SK-N-SH (cell line): ENCODE data around the gene CDK14. TPM values are rescaled to one million over a fixed set of nuclear protein-coding genes. Genes with fewer than 3 reads are reported as not detected.

Experiments
- CTCF ChIA-PET: fragments of 300-600, 350-600 bp; formaldehyde crosslinking; extraction: SDS; loops from one replicate; lab custom pipeline; 2021; lab: Yijun Ruan, JAX
- POLR2A ChIA-PET: fragments of 350-600 bp; sonication (Branson Sonifier 250); formaldehyde crosslinking; extraction: SDS; loops from one replicate; lab custom pipeline; 2020; ENCODE audit warnings: antibody characterized with exemption, inconsistent platforms; lab: Yijun Ruan, JAX
- DNase-seq: peaks from one replicate; pipeline ENCODE4 v3.0.0; 2012
- H2AFZ ChIP-seq: fragments of 200-600 bp; sonication (generic); 2 replicates; pipeline ENCODE4 v1.8.1; 2016; ENCODE audit warnings: antibody characterized with exemption, mild to moderate bottlenecking, low read depth
- H3F3A ChIP-seq: fragments of 200-600 bp; sonication (generic); replicated peaks from 2 replicates; pipeline ENCODE3; 2016; ENCODE audit warnings: antibody characterized with exemption, mild to moderate bottlenecking; ENCODE audit not compliant: insufficient read depth
- H3K27ac ChIP-seq, 2 experiments: fragments of 200-500 bp in 1 of 2; fragments of 200-600 bp in 1 of 2; sonication (Bioruptor generic) in 1 of 2; sonication (generic), shearing (Covaris generic) in 1 of 2; 2 replicates each; pipeline versions ENCODE4 v1.5.1 to v1.6.1; 2014 to 2016; ENCODE audit warnings: low read depth in 2 of 2, inconsistent platforms in 1 of 2, low read length in 1 of 2, mild to moderate bottlenecking in 1 of 2, mixed read lengths in 1 of 2
- H3K27me3 ChIP-seq: fragments of 200-600 bp; sonication (generic), shearing (Covaris generic); 2 replicates; pipeline ENCODE4 v1.6.1; 2016; ENCODE audit warnings: mixed run types; ENCODE audit not compliant: insufficient read depth
- H3K36me3 ChIP-seq, 2 experiments: fragments of 200-500 bp in 1 of 2; fragments of 200-600 bp in 1 of 2; sonication (Bioruptor generic) in 1 of 2; sonication (generic) in 1 of 2; replicated peaks in 1 of 2; 2 replicates each; pipeline versions ENCODE3 to v1.5.1; 2014 to 2016; ENCODE audit warnings: low read length in 1 of 2, mild to moderate bottlenecking in 1 of 2; ENCODE audit not compliant: insufficient read depth in 2 of 2, control insufficient read depth in 1 of 2
- H3K4me1 ChIP-seq, 2 experiments: fragments of 200-500 bp in 1 of 2; fragments of 200-600 bp in 1 of 2; sonication (Bioruptor generic) in 1 of 2; sonication (generic), shearing (Covaris generic) in 1 of 2; 2 replicates each; pipeline versions ENCODE4 v1.5.1 to v1.6.1; 2014 to 2016; ENCODE audit warnings: low read depth in 1 of 2, low read length in 1 of 2, mixed run types in 1 of 2; ENCODE audit not compliant: insufficient read depth in 2 of 2, control insufficient read depth in 1 of 2
- H3K4me2 ChIP-seq: fragments of 200-600 bp; sonication (generic), shearing (Covaris generic); 2 replicates; pipeline ENCODE4 v1.6.1; 2017; ENCODE audit warnings: mixed run types
- H3K4me3 ChIP-seq, 2 experiments: fragments of 200-500 bp in 1 of 2; fragments of 200-600 bp in 1 of 2; sonication (Bioruptor generic) in 1 of 2; sonication (generic), shearing (Covaris generic) in 1 of 2; 2 replicates each; pipeline versions ENCODE4 v1.5.1 to v1.8.1; 2014 to 2016; ENCODE audit warnings: low read depth in 2 of 2, inconsistent platforms in 1 of 2, low read length in 1 of 2, mild to moderate bottlenecking in 1 of 2, mixed read lengths in 1 of 2, moderate library complexity in 1 of 2
- H3K79me2 ChIP-seq: fragments of 200-600 bp; sonication (generic); 2 replicates; pipeline ENCODE4 v1.8.1; 2017; ENCODE audit warnings: mild to moderate bottlenecking; ENCODE audit not compliant: insufficient read depth
- H3K9ac ChIP-seq: fragments of 200-600 bp; sonication (generic); 2 replicates; pipeline ENCODE4 v1.6.1; 2017; ENCODE audit warnings: mixed run types
- H3K9me2 ChIP-seq: fragments of 200-600 bp; sonication (generic); 2 replicates; pipeline ENCODE4 v1.6.1; 2017; ENCODE audit warnings: mixed run types
- H3K9me3 ChIP-seq: fragments of 200-600 bp; sonication (generic); 2 replicates; pipeline ENCODE4 v1.6.1; 2017; ENCODE audit warnings: mixed run types, mild to moderate bottlenecking, moderate library complexity
- H4K20me1 ChIP-seq: fragments of 200-600 bp; sonication (generic); 2 replicates; pipeline ENCODE4 v1.6.1; 2017; ENCODE audit warnings: mild to moderate bottlenecking, mixed run types; ENCODE audit not compliant: insufficient read depth
- CHD2 ChIP-seq: fragments of 150-350 bp; IDR thresholded peaks from 2 replicates; pipeline ENCODE4 v1.6.1; 2018; ENCODE audit warnings: low read length; ENCODE audit not compliant: partially characterized antibody
- CTCF ChIP-seq: fragments of 200-600 bp; sonication (generic); IDR thresholded peaks from 2 replicates; pipeline ENCODE4 v1.6.1; 2017; ENCODE audit warnings: antibody characterized with exemption, mild to moderate bottlenecking, moderate library complexity
- EZH2phosphoT487 ChIP-seq: fragments of 200-600 bp; sonication (generic); IDR thresholded peaks from 2 replicates; pipeline ENCODE4 v1.6.1; 2017; ENCODE audit warnings: low read depth, mixed run types, mild to moderate bottlenecking, antibody characterized with exemption, moderate library complexity, borderline replicate concordance
- FOSL2 ChIP-seq: IDR thresholded peaks from 2 replicates; pipeline ENCODE4 v1.4.0; 2012; ENCODE audit warnings: low read depth, mild to moderate bottlenecking, moderate library complexity, borderline replicate concordance
- FOXJ3 ChIP-seq: sonication (generic); formaldehyde crosslinking; IDR thresholded peaks from 2 replicates; pipeline ENCODE4 v1.5.1; 2020; ENCODE audit warnings: mild to moderate bottlenecking, missing genetic modification reagents
- GABPA ChIP-seq: IDR thresholded peaks from 2 replicates; pipeline ENCODE4 v1.4.0; 2012; ENCODE audit warnings: low read depth, mild to moderate bottlenecking
- GATA2 ChIP-seq: sonication (generic); formaldehyde crosslinking; IDR thresholded peaks from 2 replicates; pipeline ENCODE4 v1.5.0; 2020; ENCODE audit warnings: mild to moderate bottlenecking, missing genetic modification reagents
- MAX ChIP-seq: IDR thresholded peaks from 2 replicates; pipeline ENCODE4 v1.4.0; 2012; ENCODE audit warnings: low read depth
- MEF2A ChIP-seq: IDR thresholded peaks from 2 replicates; pipeline ENCODE4 v1.4.0; 2012; ENCODE audit warnings: low read depth, borderline replicate concordance
- NFIC ChIP-seq: IDR thresholded peaks from 2 replicates; pipeline ENCODE4 v1.4.0; 2012; ENCODE audit warnings: borderline replicate concordance
- NRF1 ChIP-seq: IDR thresholded peaks from 2 replicates; pipeline ENCODE4 v1.6.1; 2012; ENCODE audit warnings: low read depth, mild to moderate bottlenecking, low read length
- POLR2AphosphoS5 ChIP-seq: IDR thresholded peaks from 2 replicates; pipeline ENCODE4 v1.6.1; 2012; ENCODE audit warnings: low read depth, low read length
- RCOR1 ChIP-seq: fragments of 150-350 bp; IDR thresholded peaks from 2 replicates; pipeline ENCODE4 v1.6.1; 2017; ENCODE audit warnings: antibody characterized with exemption, low read length
- REST ChIP-seq: IDR thresholded peaks from 2 replicates; pipeline ENCODE4 v1.6.1; 2012; ENCODE audit warnings: mild to moderate bottlenecking, low read depth, low read length, moderate library complexity
- RFX5 ChIP-seq: IDR thresholded peaks from 2 replicates; pipeline ENCODE4 v1.6.1; 2012; ENCODE audit warnings: mild to moderate bottlenecking, improper control_type of control experiment, low read length
- RXRA ChIP-seq: IDR thresholded peaks from 2 replicates; pipeline ENCODE4 v1.4.0; 2012; ENCODE audit warnings: low read depth, mild to moderate bottlenecking, borderline replicate concordance
- TAF1 ChIP-seq: IDR thresholded peaks from 2 replicates; pipeline ENCODE4 v1.6.1; 2012; ENCODE audit warnings: low read depth, mild to moderate bottlenecking, low read length, moderate library complexity, borderline replicate concordance
- TEAD4 ChIP-seq: IDR thresholded peaks from 2 replicates; pipeline ENCODE4 v1.4.0; 2012; ENCODE audit warnings: mild to moderate bottlenecking, borderline replicate concordance; ENCODE audit not compliant: insufficient read depth
- USF2 ChIP-seq: fragments of 150-350 bp; IDR thresholded peaks from 2 replicates; pipeline ENCODE4 v1.6.1; 2017; ENCODE audit warnings: antibody characterized with exemption, low read length, low read depth, borderline replicate concordance
- WGBS: methylation state at CpG from one replicate; pipeline ENCODE4 v1.1.6; 2017; ENCODE audit warnings: low lambda C conversion rate; 5-methylcytosine and 5-hydroxymethylcytosine counted together
- polyA plus RNA-seq, 3 experiments: library from polyadenylated mRNA; depleted of rRNA; stranded (reverse); fragments of >200 nt; gene quantifications; 2 replicates each; pipeline ENCODE4 v1.2.3, GENCODE V29; 2012

The CDK14 gene
- polyA plus RNA-seq, 1 of the 3 experiments (the other 2 are of a cell fraction), result 13.9 TPM

GRCh38 chr7:90841759-90842429, 245.8 kb downstream of the CDK14 start (continued):
- TF ChIP-seq EZH2phosphoT487, result no peak
- TF ChIP-seq POLR2AphosphoS5, result no peak
- no peak for TF ChIP-seq RFX5
- TF ChIP-seq NRF1, result no peak
- TF ChIP-seq, all 33 proteins: peak for 0

GRCh38 chr7:90842430-90842788, 246.3 kb downstream of the CDK14 start:
- Histone ChIP-seq H3K36me3 (peaks cover 2 to 18% of the 10 kb centered on the region in 2 experiments), H4K20me1 (no peaks in the 10 kb centered on the region), H3K4me3 (no peak overlapping the region), H3K27me3 (no peaks in the 10 kb centered on the region), H3F3A (no peaks in the 10 kb centered on the region), H2AFZ (no peak overlapping the region), H3K9me2 (no peaks in the 10 kb centered on the region), H3K79me2 (peaks cover 5% of the 10 kb centered on the region), H3K27ac (no peak overlapping the region), H3K4me1 (no peaks in the 10 kb centered on the region; a peak in 1 of 4 replicates), H3K9me3 (peaks cover 5% of the 10 kb centered on the region; the same call in 1 of the 2 replicates), H3K4me2 (no peak overlapping the region), H3K9ac (no peak overlapping the region)
- 88% methylated on average over 4 of the region's 4 CpGs for WGBS
- no peak for TF ChIP-seq FOSL2
- no peak for TF ChIP-seq REST
- no peak for TF ChIP-seq TAF1
- no peak for TF ChIP-seq FOXJ3 (CRISPR knock-in tag)
- no peak for TF ChIP-seq GABPA
- TF ChIP-seq GATA2 (CRISPR knock-in tag), result no peak
- TF ChIP-seq NFIC, result no peak
- ChIA-PET CTCF (interaction anchor here (0.7 to 1.2 kb wide), 3 partner anchors 14 to 387 kb away, joined by 3 to 4 read pairs (median 4); no protein-coding TSS in a partner anchor), POLR2A (no interaction called here)
- DNase-seq, result no peak

- Histone ChIP-seq H3K36me3 (peaks cover 2 to 9% of the 10 kb centered on the region in 2 experiments), H3K79me2 (peaks cover 5% of the 10 kb centered on the region; the same call in 1 of the 2 replicates), H3K4me2 (no peak overlapping the region), H3K4me3 (no peak overlapping the region), H3K9ac (no peak overlapping the region), H4K20me1 (no peaks in the 10 kb centered on the region), H3K9me2 (no peaks in the 10 kb centered on the region), H3K9me3 (no peaks in the 10 kb centered on the region), H3F3A (no peaks in the 10 kb centered on the region), H3K27me3 (no peaks in the 10 kb centered on the region), H3K27ac (no peak overlapping the region), H3K4me1 (no peaks in the 10 kb centered on the region; a peak in 1 of 4 replicates), H2AFZ (no peak overlapping the region)
- ChIA-PET CTCF (interaction anchor here (0.9 to 1.3 kb wide), 3 partner anchors 16 to 248 kb away, joined by 3 to 5 read pairs (median 4); partner anchors contain the start of gene CDK14), POLR2A (no interaction called here)
- no peak for DNase-seq
- TF ChIP-seq USF2 (no peak), TEAD4 (no peak), CTCF (no peak), EZH2phosphoT487 (no peak), FOXJ3 (CRISPR knock-in tag) (no peak), GABPA (no peak), MEF2A (no peak), RFX5 (no peak), CHD2 (no peak), RXRA (no peak), MAX (no peak), RCOR1 (no peak)
These were observed 247.4 kb downstream of the CDK14 start for GRCh38 chr7:90843472-90843871.
